NT2/D1 (cell line): ENCODE measurements around the gene RBMS1.

Source experiments
- YY1 ChIP-seq: IDR thresholded peaks from 2 replicates; pipeline ENCODE4 v1.6.1; 2011; ENCODE audit not compliant: insufficient read length, insufficient read depth
- ZNF274 ChIP-seq: IDR thresholded peaks from 2 replicates; pipeline ENCODE4 v1.6.1; 2011; ENCODE audit warnings: mild to moderate bottlenecking, low read depth, low read length

GRCh38 chr2:160513120-160513519 is 19.5 kb upstream of the RBMS1 start:
- TF ChIP-seq ZNF274 = no peak
- no peak for TF ChIP-seq YY1
